ENCODE data around the gene IVD. TPM values are rescaled to one million over a fixed set of nuclear protein-coding genes. Genes with fewer than 3 reads are reported as not detected.
A peak's percentile ranks its signal among the peaks of the same experiment; 100 is the strongest.

The IVD gene
- total and polyA plus RNA-seq, 9 of the 15 experiments (the other 6 are each of a cell fraction or from before 2014, with no cell fraction given) = 0.15 to 4.5 (median 2.4) TPM

GRCh38 chr15:40468898-40469331, 63.3 kb downstream of the IVD start (continued):
- peak in 1 of 3 experiments; percentile 21; a peak in 1 of 6 replicates for TF ChIP-seq CTCF (IDR thresholded peaks at IDR 0.05 in 2 of 3, conservative IDR thresholded peaks at IDR 0.05 in 1 of 3; ENCODE audit: insufficient read depth in 2 of 3, low read depth in 1 of 3, low read length in 3 of 3)
- TF ChIP-seq ZNF77 (CRISPR knock-in tag; IDR thresholded peaks at IDR 0.05) = no peak
- TF ChIP-seq ELF4 (CRISPR knock-in tag; IDR thresholded peaks at IDR 0.05) = no peak
- no peak for TF ChIP-seq CHD2 (IDR thresholded peaks at IDR 0.05; ENCODE audit: low read depth, low read length)
- no peak for TF ChIP-seq CREB3L1 (IDR thresholded peaks at IDR 0.05; ENCODE audit: borderline replicate concordance, low read depth)
- TF ChIP-seq ZBTB5 (IDR thresholded peaks at IDR 0.05) = no peak
- TF ChIP-seq POLR2G (IDR thresholded peaks at IDR 0.05; ENCODE audit: low read depth, low read length) = 0 out of 2 replicates have a peak, but pooled peaks have one; percentile 23
- TF ChIP-seq MYBL2 (IDR thresholded peaks at IDR 0.05; ENCODE audit: low read depth) = no peak
- no peak for TF ChIP-seq MYBL2 (CRISPR knock-in tag; IDR thresholded peaks at IDR 0.05; ENCODE audit: borderline replicate concordance)
- TF ChIP-seq ZNF740 (CRISPR knock-in tag; IDR thresholded peaks at IDR 0.05) = peak; percentile 75
- no peak for TF ChIP-seq ZNF740 (tag; IDR thresholded peaks at IDR 0.05)
- 0 out of 2 replicates have a peak, but pooled peaks have one; percentile 20 for TF ChIP-seq TEAD4 (IDR thresholded peaks at IDR 0.05; ENCODE audit: low read length)
- no peak for TF ChIP-seq TEAD4 (CRISPR knock-in tag; IDR thresholded peaks at IDR 0.05; ENCODE audit: borderline replicate concordance)
- no peak for TF ChIP-seq ZNF146 (CRISPR knock-in tag; IDR thresholded peaks at IDR 0.05; ENCODE audit: unreplicated experiment)
- TF ChIP-seq HMGN3 (IDR thresholded peaks at IDR 0.05; ENCODE audit: borderline replicate concordance, extremely low read depth, insufficient read length, low read depth, low read length) = peak; percentile 45
- no peak for TF ChIP-seq KAT8 (IDR thresholded peaks at IDR 0.05; ENCODE audit: low read depth)
- no peak for TF ChIP-seq NONO (IDR thresholded peaks at IDR 0.05; ENCODE audit: low read depth in 2 of 2, low read length in 1 of 2)
- no peak for TF ChIP-seq NCOA4 (IDR thresholded peaks at IDR 0.05; ENCODE audit: partially characterized antibody)
- TF ChIP-seq HIVEP1 (CRISPR knock-in tag; IDR thresholded peaks at IDR 0.05) = no peak
- peak; percentile 86 for TF ChIP-seq SPI1 (IDR thresholded peaks at IDR 0.05; ENCODE audit: borderline replicate concordance, low read depth, low read length)
- TF ChIP-seq FIP1L1 (IDR thresholded peaks at IDR 0.05; ENCODE audit: low read depth, low read length, poor library complexity, severe bottlenecking) = no peak
- 0 out of 4 replicates have a peak, but pooled peaks have one; percentile 3 to 10 for TF ChIP-seq RAD21 (CRISPR knock-in tag; conservative IDR thresholded peaks at IDR 0.05 in 1 of 2, IDR thresholded peaks at IDR 0.05 in 1 of 2)
